Measurements from ENCODE around the gene MAGEA4. TPM values are rescaled to one million over a fixed set of nuclear protein-coding genes. Genes with fewer than 3 reads are reported as not detected.

MAGEA4 gene
- total RNA-seq, 2 donors from 2014 or later = not detected

- H3K36me3 ChIP-seq (ENCODE audit: control insufficient read depth, insufficient read depth, low read length) = no peaks in the 10 kb centered on the region
- no peaks in the 10 kb centered on the region for H3K4me1 ChIP-seq (ENCODE audit: control insufficient read depth, insufficient read depth, low read length)
- Mint-ChIP-seq H3K9me3 (peaks cover 42% of the 10 kb centered on the region), H3K4me3 (no peak overlapping the region), H3K36me3 (ENCODE audit: low read depth) (no peaks in the 10 kb centered on the region), H3K27me3 (ENCODE audit: insufficient read depth) (no peaks in the 10 kb centered on the region), H3K27ac (no peak overlapping the region), H3K4me1 (no peaks in the 10 kb centered on the region)
- H3K4me3 ChIP-seq (ENCODE audit: low read length) = no peak overlapping the region
- H3K27me3 ChIP-seq (ENCODE audit: control insufficient read depth, insufficient read depth, low read length, poor library complexity, severe bottlenecking) = no peaks in the 10 kb centered on the region
- no peak overlapping the region for H3K9ac ChIP-seq (ENCODE audit: extremely low read depth, low read length, poor library complexity, severe bottlenecking)
- no peak for DNase-seq
- H3K9me3 ChIP-seq (ENCODE audit: control insufficient read depth, low read length) = no peaks in the 10 kb centered on the region
- no peak overlapping the region for H3K27ac ChIP-seq (ENCODE audit: low read depth, low read length)
- no peak for TF ChIP-seq CTCF (conservative IDR thresholded peaks at IDR 0.05)
- 90 to 100% methylated on average over 1 to 10 of the region's 11 CpGs for WGBS, 2 experiments (ENCODE audit: insufficient coverage in 1 of 2, insufficient read length in 1 of 2)
These were observed 6.9 kb downstream of the MAGEA4 start for GRCh38 chrX:151919610-151920009.

GRCh38 chrX:151920101-151920500, 7.4 kb downstream of the MAGEA4 start:
- 95% methylated on average over 11 of the region's 12 CpGs; no CpG with 5 or more reads in 1 of the 2 experiments for WGBS, 2 experiments (ENCODE audit: insufficient coverage in 1 of 2, insufficient read length in 1 of 2)
- no peak for DNase-seq
- H3K27me3 Mint-ChIP-seq (ENCODE audit: insufficient read depth) = no peaks in the 10 kb centered on the region

GRCh38 chrX:151920530-151920929, 7.8 kb downstream of the MAGEA4 start:
- no peak overlapping the region for H3K27ac Mint-ChIP-seq
- no peaks in the 10 kb centered on the region for H3K27me3 Mint-ChIP-seq (ENCODE audit: insufficient read depth)
- whole genome bisulfite sequencing, 2 experiments (ENCODE audit: insufficient coverage in 1 of 2, insufficient read length in 1 of 2) = 88% methylated on average over 1 of the region's 6 CpGs; no CpG with 5 or more reads in 1 of the 2 experiments
- Histone ChIP-seq H3K36me3 (ENCODE audit: control insufficient read depth, insufficient read depth, low read length) (no peaks in the 10 kb centered on the region), H3K9me3 (ENCODE audit: control insufficient read depth, low read length) (no peaks in the 10 kb centered on the region), H3K27me3 (ENCODE audit: control insufficient read depth, insufficient read depth, low read length, poor library complexity, severe bottlenecking) (no peaks in the 10 kb centered on the region), H3K9ac (ENCODE audit: extremely low read depth, low read length, poor library complexity, severe bottlenecking) (no peak overlapping the region), H3K27ac (ENCODE audit: low read depth, low read length) (no peak overlapping the region), H3K4me1 (ENCODE audit: control insufficient read depth, insufficient read depth, low read length) (no peaks in the 10 kb centered on the region), H3K4me3 (ENCODE audit: low read length) (no peak overlapping the region)
- peaks cover 47% of the 10 kb centered on the region for H3K9me3 Mint-ChIP-seq
- H3K36me3 Mint-ChIP-seq (ENCODE audit: low read depth) = no peaks in the 10 kb centered on the region
- no peak for TF ChIP-seq CTCF (conservative IDR thresholded peaks at IDR 0.05)
- H3K4me3 Mint-ChIP-seq = no peak overlapping the region
- no peak for DNase-seq
- H3K4me1 Mint-ChIP-seq = no peaks in the 10 kb centered on the region

More at GRCh38 chrX:151920101-151920500, 7.4 kb downstream of the MAGEA4 start:
- H3K9me3 ChIP-seq (ENCODE audit: control insufficient read depth, low read length) = no peaks in the 10 kb centered on the region
- Mint-ChIP-seq H3K36me3 (ENCODE audit: low read depth) (no peaks in the 10 kb centered on the region), H3K27ac (no peak overlapping the region), H3K9me3 (peaks cover 43% of the 10 kb centered on the region), H3K4me3 (no peak overlapping the region), H3K4me1 (no peaks in the 10 kb centered on the region)
- H3K4me3 ChIP-seq (ENCODE audit: low read length) = no peak overlapping the region
- no peak overlapping the region for H3K9ac ChIP-seq (ENCODE audit: extremely low read depth, low read length, poor library complexity, severe bottlenecking)
- no peak for TF ChIP-seq CTCF (conservative IDR thresholded peaks at IDR 0.05)
- H3K36me3 ChIP-seq (ENCODE audit: control insufficient read depth, insufficient read depth, low read length) = no peaks in the 10 kb centered on the region
- no peaks in the 10 kb centered on the region for H3K27me3 ChIP-seq (ENCODE audit: control insufficient read depth, insufficient read depth, low read length, poor library complexity, severe bottlenecking)
- no peak overlapping the region for H3K27ac ChIP-seq (ENCODE audit: low read depth, low read length)
- H3K4me1 ChIP-seq (ENCODE audit: control insufficient read depth, insufficient read depth, low read length) = no peaks in the 10 kb centered on the region

Data from endodermal cell (in vitro differentiated cells).